HepG2 (cell line): Measurements from ENCODE around the gene CATSPERE. TPM values are rescaled to one million over a fixed set of nuclear protein-coding genes. Genes with fewer than 3 reads are reported as not detected.

Experiments used
- ASH2L ChIP-seq: fragments of 300-600, 200-600 bp; sonication (generic); IDR thresholded peaks from 2 replicates; pipeline ENCODE4 v1.7.0; 2017; ENCODE audit warnings: low read depth, mild to moderate bottlenecking, moderate library complexity, mixed read lengths, low read length; ENCODE audit not compliant: insufficient read length
- CEBPZ ChIP-seq: IDR thresholded peaks from 2 replicates; pipeline ENCODE4 v1.6.1; 2012; ENCODE audit warnings: low read length, improper control_type of control experiment
- CREB1 ChIP-seq, 2 experiments: fragments of 450-650 bp in 1 of 2; IDR thresholded peaks; 2 replicates each; pipeline ENCODE4 v1.6.1; 2016 to 2017; ENCODE audit warnings: control low read depth in 1 of 2, mild to moderate bottlenecking in 1 of 2, missing compliant biosample characterization in 1 of 2, missing genetic modification characterization in 1 of 2
- DBP ChIP-seq: sonication (generic); formaldehyde crosslinking; IDR thresholded peaks from 2 replicates; pipeline ENCODE4 v1.4.0; 2020; ENCODE audit warnings: missing genetic modification reagents; ENCODE audit errors: not compliant biosample characterization
- ESRRA ChIP-seq: sonication (generic); formaldehyde crosslinking; IDR thresholded peaks from 2 replicates; pipeline ENCODE4 v1.5.1; 2020; ENCODE audit warnings: mild to moderate bottlenecking, low read depth, missing genetic modification reagents
- GABPB1 ChIP-seq: IDR thresholded peaks from 2 replicates; pipeline ENCODE4 v1.6.1; 2016; ENCODE audit warnings: mild to moderate bottlenecking, missing genetic modification reagents, moderate library complexity, missing compliant biosample characterization
- HNF4A ChIP-seq: sonication (generic); formaldehyde crosslinking; IDR thresholded peaks from 2 replicates; pipeline ENCODE4 v1.4.0; 2020; ENCODE audit warnings: missing genetic modification reagents
- ISX ChIP-seq: sonication (generic); formaldehyde crosslinking; conservative IDR thresholded peaks from 2 replicates; pipeline ENCODE4 v1.5.0; 2020; ENCODE audit warnings: missing genetic modification reagents
- NAIF1 ChIP-seq: sonication (generic); formaldehyde crosslinking; IDR thresholded peaks from 2 replicates; pipeline ENCODE4 v1.5.0; 2020; ENCODE audit warnings: mild to moderate bottlenecking, missing genetic modification reagents, borderline replicate concordance
- PHB2 ChIP-seq: fragments of 450-650 bp; IDR thresholded peaks from 2 replicates; pipeline ENCODE4 v1.6.1; 2018; ENCODE audit not compliant: partially characterized antibody
- SNAPC2 ChIP-seq: sonication (generic); formaldehyde crosslinking; IDR thresholded peaks from 2 replicates; pipeline ENCODE4 v1.8.1; 2022; ENCODE audit warnings: mild to moderate bottlenecking, missing genetic modification reagents
- TGIF2 ChIP-seq: IDR thresholded peaks from 2 replicates; pipeline ENCODE4 v1.6.1; 2016; ENCODE audit warnings: control low read depth, missing compliant biosample characterization
- TMF1 ChIP-seq: sonication (generic); formaldehyde crosslinking; IDR thresholded peaks from 2 replicates; pipeline ENCODE4 v1.8.1; 2022; ENCODE audit warnings: low read depth, missing genetic modification reagents
- TSC22D2 ChIP-seq: sonication (generic); formaldehyde crosslinking; IDR thresholded peaks from 2 replicates; pipeline ENCODE4 v1.5.1; 2020; ENCODE audit warnings: missing genetic modification reagents, mild to moderate bottlenecking, borderline replicate concordance
- ZFP36L2 ChIP-seq: sonication (generic); formaldehyde crosslinking; IDR thresholded peaks from 2 replicates; pipeline ENCODE4 v1.4.0; 2020; ENCODE audit warnings: missing genetic modification reagents
- ZMAT3 ChIP-seq: sonication (generic); formaldehyde crosslinking; conservative IDR thresholded peaks from 2 replicates; pipeline ENCODE4 v1.7.0; 2021; ENCODE audit warnings: missing genetic modification reagents
- ZNF230 ChIP-seq: sonication (generic); formaldehyde crosslinking; IDR thresholded peaks from 2 replicates; pipeline ENCODE4 v1.4.0; 2020; ENCODE audit warnings: mild to moderate bottlenecking, missing genetic modification reagents
- ZNF510 ChIP-seq: sonication (generic); formaldehyde crosslinking; IDR thresholded peaks from 2 replicates; pipeline ENCODE4 v1.4.0; 2020; ENCODE audit warnings: low read depth, mild to moderate bottlenecking, missing genetic modification reagents
- ZNF615 ChIP-seq: sonication (generic); formaldehyde crosslinking; IDR thresholded peaks from 2 replicates; pipeline ENCODE4 v1.5.0; 2020; ENCODE audit warnings: mild to moderate bottlenecking, missing genetic modification reagents, borderline replicate concordance
- ZNF772 ChIP-seq: sonication (generic); formaldehyde crosslinking; IDR thresholded peaks from 2 replicates; pipeline ENCODE4 v1.5.0; 2020; ENCODE audit warnings: mild to moderate bottlenecking, missing genetic modification reagents
- ZZZ3 ChIP-seq: sonication (generic); formaldehyde crosslinking; IDR thresholded peaks from 2 replicates; pipeline ENCODE4 v1.4.0; 2020; ENCODE audit warnings: missing genetic modification reagents, mild to moderate bottlenecking, borderline replicate concordance
- polyA plus RNA-seq, 8 experiments: library from polyadenylated mRNA; depleted of rRNA in 3 of 8; stranded (reverse) in 7 of 8; unstranded in 1 of 8; fragments of >200 nt; fragmentation: Illumina TruSeq in 4 of 8; extraction: Trizol in 4 of 8; gene quantifications; 2 replicates each; pipeline versions ENCODE4 v1.2.1 to v1.2.3, GENCODE V29; 2011 to 2016; ENCODE audit warnings: low read depth in 4 of 8, missing spikeins in 1 of 8, mixed read lengths in 1 of 8; ENCODE audit not compliant: insufficient read depth in 1 of 8
- total RNA-seq, 5 experiments: library from RNA; depleted of rRNA; stranded (reverse); fragments of >200 nt; fragmentation: Illumina TruSeq; extraction: Trizol; gene quantifications; 2 replicates each; pipeline ENCODE4 v1.2.3, GENCODE V29; 2016; ENCODE audit warnings: low read depth in 1 of 5
- TF ChIP-seq, protein P1 (sequence below): sonication (generic); formaldehyde crosslinking; IDR thresholded peaks from 2 replicates; pipeline ENCODE4 v1.4.0; 2020; ENCODE audit warnings: missing genetic modification reagents, low read depth, mild to moderate bottlenecking, borderline replicate concordance

The CATSPERE gene
- total and polyA plus RNA-seq, 2 of the 13 experiments (the other 11 are each of a cell fraction or from before 2014, with no cell fraction given): 0.34 to 0.51 TPM

GRCh38 chr1:244652623-244653438 is 191.8 kb downstream of the CATSPERE start, which contains the start of gene DESI2 (continued):
- TF ChIP-seq, protein P1, sequence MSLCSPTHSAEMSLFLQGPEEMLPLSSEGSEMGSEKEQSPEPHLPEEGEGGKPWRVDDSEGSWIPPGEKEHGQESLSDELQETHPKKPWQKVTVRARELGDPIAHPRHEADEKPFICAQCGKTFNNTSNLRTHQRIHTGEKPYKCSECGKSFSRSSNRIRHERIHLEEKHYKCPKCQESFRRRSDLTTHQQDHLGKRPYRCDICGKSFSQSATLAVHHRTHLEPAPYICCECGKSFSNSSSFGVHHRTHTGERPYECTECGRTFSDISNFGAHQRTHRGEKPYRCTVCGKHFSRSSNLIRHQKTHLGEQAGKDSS (CRISPR knock-in tag): no peak; the same call in 1 of the 2 replicates
- TF ChIP-seq TGIF2 (CRISPR knock-in tag): no peak
- no peak for TF ChIP-seq NAIF1 (CRISPR knock-in tag)
- TF ChIP-seq ASH2L: peak; percentile 83
- 0 out of 2 replicates have a peak, but pooled peaks have one; percentile 80 for TF ChIP-seq TMF1
- no peak for TF ChIP-seq CREB1 (IDR thresholded peaks at IDR 0.05)
- TF ChIP-seq CREB1 (CRISPR knock-in tag; IDR thresholded peaks at IDR 0.05): peak; percentile 73
- TF ChIP-seq SNAPC2 (CRISPR knock-in tag): peak; percentile 96; the same call in 1 of the 2 replicates
- TF ChIP-seq ZNF772: no peak; the same call in 1 of the 2 replicates
- TF ChIP-seq ISX (CRISPR knock-in tag): no peak
- no peak for TF ChIP-seq ZNF615 (CRISPR knock-in tag)
- no peak for TF ChIP-seq ESRRA (CRISPR knock-in tag)
- TF ChIP-seq ZMAT3 (CRISPR knock-in tag): peak; percentile 82
- TF ChIP-seq TSC22D2: 0 out of 2 replicates have a peak, but pooled peaks have one; percentile 57
- no peak for TF ChIP-seq DBP (CRISPR knock-in tag)
- TF ChIP-seq ZNF230 (CRISPR knock-in tag): peak; percentile 23; the same call in 1 of the 2 replicates
- TF ChIP-seq ZFP36L2 (CRISPR knock-in tag): no peak
- no peak for TF ChIP-seq CEBPZ
- TF ChIP-seq GABPB1: peak; percentile 89
- 0 out of 2 replicates have a peak, but pooled peaks have one; percentile 43 for TF ChIP-seq ZNF510 (CRISPR knock-in tag)
- no peak for TF ChIP-seq PHB2
- TF ChIP-seq HNF4A (CRISPR knock-in tag): no peak
- no peak for TF ChIP-seq ZZZ3 (CRISPR knock-in tag)
